WTC11 (cell line): ENCODE data around the gene EP400.

Experiments used
- ATF3 ChIP-seq: sonication (generic); formaldehyde crosslinking; conservative IDR thresholded peaks from 2 replicates; pipeline ENCODE4 v1.8.1; 2022; ENCODE audit warnings: mild to moderate bottlenecking, missing genetic modification reagents
- CBFB ChIP-seq: sonication (generic); formaldehyde crosslinking; IDR thresholded peaks from 2 replicates; pipeline ENCODE4 v1.8.1; 2022; ENCODE audit warnings: mild to moderate bottlenecking, low read depth, missing genetic modification reagents
- FOXJ3 ChIP-seq: sonication (generic); formaldehyde crosslinking; IDR thresholded peaks from 2 replicates; pipeline ENCODE4 v1.9.0; 2021; ENCODE audit warnings: missing genetic modification reagents, mild to moderate bottlenecking, borderline replicate concordance
- SOX15 ChIP-seq: fragments of 250-450 bp; sonication (Bioruptor Pico); IDR thresholded peaks from 2 replicates; pipeline ENCODE4 v1.9.0; 2021; ENCODE audit warnings: mild to moderate bottlenecking
- SP1 ChIP-seq: sonication (generic); formaldehyde crosslinking; conservative IDR thresholded peaks from 2 replicates; pipeline ENCODE4 v1.8.1; 2022; ENCODE audit warnings: missing genetic modification reagents
- TEAD1 ChIP-seq: sonication (generic); formaldehyde crosslinking; IDR thresholded peaks from 2 replicates; pipeline ENCODE4 v1.8.0; 2022; ENCODE audit warnings: mild to moderate bottlenecking, missing genetic modification reagents
- TEAD4 ChIP-seq: sonication (generic); formaldehyde crosslinking; IDR thresholded peaks from 2 replicates; pipeline ENCODE4 v1.8.0; 2022; ENCODE audit warnings: mild to moderate bottlenecking, missing genetic modification reagents
- TF ChIP-seq, protein P1 (sequence below): fragments of 200-600 bp; IDR thresholded peaks from 2 replicates; pipeline ENCODE4 v1.8.0; 2022; ENCODE audit warnings: antibody characterized with exemption
- TF ChIP-seq, protein P2 (sequence below): sonication (generic); formaldehyde crosslinking; IDR thresholded peaks from 2 replicates; pipeline ENCODE4 v1.8.1; 2022; ENCODE audit warnings: low read depth, missing genetic modification reagents, borderline replicate concordance
- TF ChIP-seq, protein P3 (sequence below): fragments of 250-450 bp; sonication (Bioruptor Pico); conservative IDR thresholded peaks from 2 replicates; pipeline ENCODE4 v1.9.0; 2021; ENCODE audit warnings: mild to moderate bottlenecking

DNA sequence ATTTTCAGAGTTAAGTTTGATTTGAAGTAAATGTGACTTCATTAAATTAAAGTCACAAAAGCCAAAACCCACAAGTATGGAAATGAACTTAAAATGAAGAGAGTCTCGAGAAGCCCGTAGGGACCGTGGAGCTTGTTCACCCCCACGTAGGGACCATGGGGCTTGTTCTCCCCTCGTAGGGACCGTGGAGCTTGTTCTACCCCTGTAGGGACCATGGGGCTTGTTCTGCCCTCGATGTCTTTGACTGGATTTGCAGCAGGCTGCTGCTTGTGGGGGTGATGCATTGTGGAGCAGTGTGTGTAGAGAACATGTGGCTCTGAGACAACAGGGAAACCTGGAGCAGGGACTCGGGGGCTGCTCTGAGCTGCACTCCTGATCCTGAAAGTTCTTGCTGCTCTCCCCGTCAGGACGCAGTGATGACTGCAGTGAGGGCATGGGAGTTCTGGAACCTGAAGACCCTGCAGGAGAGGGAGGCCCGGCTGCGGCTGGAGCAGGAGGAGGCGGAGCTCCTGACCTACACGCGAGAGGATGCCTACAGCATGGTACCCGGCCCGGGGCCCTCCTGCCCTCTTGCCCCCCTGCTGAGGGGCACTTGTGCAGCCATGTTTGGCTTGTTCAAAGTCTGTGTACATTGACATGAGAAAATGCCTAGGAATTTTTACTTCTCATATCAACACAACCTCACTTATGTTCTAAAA is 94.2 kb downstream of the EP400 start:
- TF ChIP-seq, protein P1, sequence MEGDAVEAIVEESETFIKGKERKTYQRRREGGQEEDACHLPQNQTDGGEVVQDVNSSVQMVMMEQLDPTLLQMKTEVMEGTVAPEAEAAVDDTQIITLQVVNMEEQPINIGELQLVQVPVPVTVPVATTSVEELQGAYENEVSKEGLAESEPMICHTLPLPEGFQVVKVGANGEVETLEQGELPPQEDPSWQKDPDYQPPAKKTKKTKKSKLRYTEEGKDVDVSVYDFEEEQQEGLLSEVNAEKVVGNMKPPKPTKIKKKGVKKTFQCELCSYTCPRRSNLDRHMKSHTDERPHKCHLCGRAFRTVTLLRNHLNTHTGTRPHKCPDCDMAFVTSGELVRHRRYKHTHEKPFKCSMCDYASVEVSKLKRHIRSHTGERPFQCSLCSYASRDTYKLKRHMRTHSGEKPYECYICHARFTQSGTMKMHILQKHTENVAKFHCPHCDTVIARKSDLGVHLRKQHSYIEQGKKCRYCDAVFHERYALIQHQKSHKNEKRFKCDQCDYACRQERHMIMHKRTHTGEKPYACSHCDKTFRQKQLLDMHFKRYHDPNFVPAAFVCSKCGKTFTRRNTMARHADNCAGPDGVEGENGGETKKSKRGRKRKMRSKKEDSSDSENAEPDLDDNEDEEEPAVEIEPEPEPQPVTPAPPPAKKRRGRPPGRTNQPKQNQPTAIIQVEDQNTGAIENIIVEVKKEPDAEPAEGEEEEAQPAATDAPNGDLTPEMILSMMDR: no peak
- TF ChIP-seq TEAD1: no peak
- TF ChIP-seq, protein P2, sequence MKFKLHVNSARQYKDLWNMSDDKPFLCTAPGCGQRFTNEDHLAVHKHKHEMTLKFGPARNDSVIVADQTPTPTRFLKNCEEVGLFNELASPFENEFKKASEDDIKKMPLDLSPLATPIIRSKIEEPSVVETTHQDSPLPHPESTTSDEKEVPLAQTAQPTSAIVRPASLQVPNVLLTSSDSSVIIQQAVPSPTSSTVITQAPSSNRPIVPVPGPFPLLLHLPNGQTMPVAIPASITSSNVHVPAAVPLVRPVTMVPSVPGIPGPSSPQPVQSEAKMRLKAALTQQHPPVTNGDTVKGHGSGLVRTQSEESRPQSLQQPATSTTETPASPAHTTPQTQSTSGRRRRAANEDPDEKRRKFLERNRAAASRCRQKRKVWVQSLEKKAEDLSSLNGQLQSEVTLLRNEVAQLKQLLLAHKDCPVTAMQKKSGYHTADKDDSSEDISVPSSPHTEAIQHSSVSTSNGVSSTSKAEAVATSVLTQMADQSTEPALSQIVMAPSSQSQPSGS (CRISPR knock-in tag): no peak
- TF ChIP-seq TEAD4 (CRISPR knock-in tag): no peak
- no peak for TF ChIP-seq CBFB (CRISPR knock-in tag)
- no peak for TF ChIP-seq FOXJ3
- no peak for TF ChIP-seq SP1
- no peak for TF ChIP-seq ATF3 (CRISPR knock-in tag)
- TF ChIP-seq SOX15 (CRISPR knock-in tag): no peak
- TF ChIP-seq, protein P3, sequence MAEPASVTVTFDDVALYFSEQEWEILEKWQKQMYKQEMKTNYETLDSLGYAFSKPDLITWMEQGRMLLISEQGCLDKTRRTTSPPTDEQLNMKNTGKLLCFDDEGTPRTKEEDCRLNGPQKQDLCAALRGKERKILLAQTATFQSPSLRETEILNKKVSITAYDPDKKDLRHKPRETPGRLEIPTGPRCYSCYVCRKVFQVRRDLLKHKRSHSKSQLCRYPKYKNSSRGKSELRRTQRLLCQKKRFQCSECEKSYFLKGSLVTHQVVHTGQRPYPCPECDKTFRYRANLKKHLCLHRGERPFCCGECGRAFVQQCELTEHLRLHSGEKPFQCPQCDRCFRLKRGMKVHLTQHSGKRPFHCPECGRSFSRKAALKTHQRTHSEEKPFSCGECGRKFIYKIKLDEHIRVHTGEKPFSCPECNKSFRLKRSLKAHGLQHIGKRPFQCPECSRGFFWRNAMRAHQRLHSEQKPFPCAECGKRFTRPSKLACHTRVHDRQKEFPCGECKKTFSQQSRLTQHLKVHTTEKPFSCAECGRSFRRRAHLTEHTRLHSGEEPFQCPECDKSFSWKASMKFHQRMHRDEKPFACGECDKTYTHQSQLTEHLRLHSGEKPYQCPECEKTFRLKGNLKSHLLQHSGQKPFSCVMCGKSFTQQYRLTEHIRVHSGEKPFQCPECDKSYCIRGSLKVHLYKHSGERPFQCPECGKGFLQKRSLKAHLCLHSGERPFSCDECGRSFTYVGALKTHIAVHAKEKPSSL: no peak
